Endothelial cell of umbilical vein (primary cell): ENCODE measurements around the gene SLMAP. TPM values are rescaled to one million over a fixed set of nuclear protein-coding genes. Genes with fewer than 3 reads are reported as not detected.
"Not testable (repeated sequence)": the region's sequence is repeated elsewhere in the genome, so short reads cannot be mapped to it uniquely, and the experiment has no call there.

ENCODE experiments used
- BruUV-seq: library from RNA; stranded (reverse); fragments of 400-500 nt; replicated peaks from 2 replicates; lab custom pipeline; 2021; lab: Mats Ljungman, UMichigan
- CTCF ChIA-PET: fragments of 300-600, 350-600 bp; sonication (Branson Sonifier 250); formaldehyde crosslinking; loops from one replicate; lab custom pipeline; 2021; ENCODE audit warnings: antibody characterized with exemption, inconsistent platforms; lab: Charles Lee
- POLR2A ChIA-PET: fragments of 300-600, 350-600 bp; sonication (Branson Sonifier 250); formaldehyde crosslinking; loops from one replicate; lab custom pipeline; 2021; ENCODE audit warnings: antibody characterized with exemption, inconsistent platforms; lab: Charles Lee
- DNase-seq: peaks from one replicate; pipeline ENCODE4 v3.0.0-alpha.2; 2011; ENCODE audit warnings: low read depth, low spot score
- FAIRE-seq: peaks from 2 replicates; lab custom pipeline; 2011; peaks lifted over from hg19 to GRCh38; lab: Jason Lieb, UNC
- H2AFZ ChIP-seq: 2 replicates; pipeline ENCODE4 v1.6.0; 2012; ENCODE audit warnings: low read depth, low read length, control low read depth, inconsistent platforms
- H3K27ac ChIP-seq: 2 replicates; pipeline ENCODE4 v1.5.1; 2011; ENCODE audit warnings: low read depth, mild to moderate bottlenecking, control low read depth, low read length, moderate library complexity; ENCODE audit not compliant: insufficient read depth
- H3K27me3 ChIP-seq, 2 experiments: 2 replicates each; pipeline versions ENCODE4 v1.6.0 to v1.6.1; 2011; ENCODE audit warnings: low read length in 2 of 2, mixed read lengths in 1 of 2; ENCODE audit not compliant: control insufficient read depth in 2 of 2, insufficient read depth in 2 of 2
- H3K36me3 ChIP-seq, 2 experiments: 2 replicates in 1 of 2; 3 replicates in 1 of 2; pipeline ENCODE4 v1.5.1; 2011; ENCODE audit warnings: low read length in 2 of 2, mild to moderate bottlenecking in 1 of 2, moderate library complexity in 1 of 2; ENCODE audit not compliant: control insufficient read depth in 2 of 2, insufficient read depth in 2 of 2; ENCODE audit errors: extremely low read depth in 1 of 2
- H3K4me1 ChIP-seq: 3 replicates; pipeline ENCODE4 v1.5.1; 2011; ENCODE audit warnings: mild to moderate bottlenecking, low read length; ENCODE audit not compliant: control insufficient read depth, insufficient read depth; ENCODE audit errors: extremely low read depth
- H3K4me2 ChIP-seq: 2 replicates; pipeline ENCODE4 v1.6.1; 2011; ENCODE audit warnings: low read length, control low read depth, mixed read lengths; ENCODE audit not compliant: insufficient read depth
- H3K4me3 ChIP-seq, 3 experiments: fragments of 200-600 bp in 1 of 3; sonication (generic), shearing (Covaris generic) in 1 of 3; replicated peaks in 1 of 3; 2 replicates each; pipeline ENCODE4 v1.5.1; 2011 to 2016; ENCODE audit warnings: control low read depth in 3 of 3, low read length in 3 of 3, mild to moderate bottlenecking in 2 of 3, inconsistent platforms in 1 of 3, low read depth in 1 of 3, moderate library complexity in 1 of 3; ENCODE audit not compliant: insufficient read depth in 1 of 3
- H3K79me2 ChIP-seq: 2 replicates; pipeline ENCODE4 v1.6.0; 2012; ENCODE audit warnings: low read length, inconsistent platforms; ENCODE audit not compliant: control insufficient read depth, insufficient read depth
- H3K9ac ChIP-seq: replicated peaks from 2 replicates; pipeline ENCODE3; 2011; ENCODE audit warnings: low read length, control low read depth; ENCODE audit not compliant: insufficient read depth; ENCODE audit errors: extremely low read depth
- H3K9me1 ChIP-seq: replicated peaks from 3 replicates; pipeline ENCODE4 v1.6.0; 2011; ENCODE audit warnings: mild to moderate bottlenecking, low read length; ENCODE audit not compliant: control insufficient read depth, insufficient read depth; ENCODE audit errors: extremely low read depth
- H3K9me3 ChIP-seq: replicated peaks from 2 replicates; pipeline ENCODE4 v1.5.1; 2012; ENCODE audit warnings: low read length, inconsistent platforms; ENCODE audit not compliant: control insufficient read depth, insufficient read depth
- H4K20me1 ChIP-seq: replicated peaks from 2 replicates; pipeline ENCODE3; 2011; ENCODE audit warnings: mild to moderate bottlenecking, low read length; ENCODE audit not compliant: control insufficient read depth, insufficient read depth; ENCODE audit errors: extremely low read depth
- FOS ChIP-seq: IDR thresholded peaks from 2 replicates; pipeline ENCODE4 v1.6.1; 2011; ENCODE audit warnings: mild to moderate bottlenecking, low read length, moderate library complexity, borderline replicate concordance; ENCODE audit not compliant: insufficient read depth
- MYC ChIP-seq: IDR thresholded peaks from one replicate; pipeline ENCODE4 v1.6.1; 2011; ENCODE audit warnings: mild to moderate bottlenecking, low read depth, low read length
- POLR2A ChIP-seq: IDR thresholded peaks from 2 replicates; pipeline ENCODE4 v1.6.1; 2012; ENCODE audit warnings: low read depth, mild to moderate bottlenecking, control low read depth, low read length
- dilution Hi-C: fragments of 300-500 bp; cut with MboI; formaldehyde crosslinking; loops from one replicate; pipeline ENCODE4 v1.15.0; 2019; ENCODE audit warnings: low sequenced_read_pairs; ENCODE audit not compliant: extremely low pct_ligation_motif_present
- intact Hi-C: fragments of 100-400 bp; cut with micrococcal nuclease; formaldehyde crosslinking; loops from one replicate; pipeline ENCODE4 v1.10.0; 2022
- polyA plus RNA-seq, 4 experiments: library from polyadenylated mRNA; depleted of rRNA in 3 of 4; stranded (reverse) in 3 of 4; unstranded in 1 of 4; fragments of >200 nt; gene quantifications; 2 replicates each; pipeline versions ENCODE4 v1.2.1 to v1.2.3, GENCODE V29; 2011 to 2012; ENCODE audit warnings: missing spikeins in 1 of 4
- total RNA-seq: library from RNA; stranded (reverse); gene quantifications from 2 replicates; pipeline ENCODE4 v1.2.3, GENCODE V29; 2021
- TF ChIP-seq, protein P1 (sequence below), 2 donors: IDR thresholded peaks; 1 replicate in 1 of 2; 2 replicates in 1 of 2; pipeline ENCODE4 v1.5.1; 2011; ENCODE audit warnings: low read length in 2 of 2, mild to moderate bottlenecking in 2 of 2, moderate library complexity in 2 of 2, control low read depth in 1 of 2, inconsistent platforms in 1 of 2, low read depth in 1 of 2; ENCODE audit not compliant: insufficient read depth in 1 of 2; ENCODE audit errors: extremely low read depth in 1 of 2

The SLMAP gene
- total and polyA plus RNA-seq, 2 donors (not counting 3 experiments of a cell fraction or from before 2014, with no cell fraction given) = 9.8 to 54.7 TPM

DNA sequence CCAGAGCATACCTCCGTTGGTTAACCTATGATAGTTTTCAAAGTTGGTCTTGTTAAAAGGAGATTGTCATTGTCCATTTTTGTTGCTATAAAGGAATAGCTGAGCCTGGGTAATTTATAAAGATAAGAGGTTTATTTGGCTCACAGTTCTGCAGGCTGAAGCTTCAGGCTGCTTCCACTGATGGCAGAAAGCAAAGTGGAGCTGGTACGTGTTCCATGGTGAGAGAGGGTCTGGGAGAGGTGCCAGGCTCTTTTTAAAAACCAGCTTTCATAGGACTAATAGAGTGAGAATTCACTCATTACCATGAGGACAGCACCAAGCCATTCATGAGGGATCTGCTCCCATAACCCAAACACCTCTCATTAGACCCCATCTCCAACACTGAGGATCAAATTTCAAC lies 107.3 kb downstream of the SLMAP start:
- H2AFZ ChIP-seq = no peak overlapping the region
- POLR2A ChIA-PET = no interaction called here
- no peaks in the 10 kb centered on the region for H3K27me3 ChIP-seq
- H3K9ac ChIP-seq = no peak overlapping the region
- dilution Hi-C loops = no loop called here
- intact Hi-C loops = loop anchor here (5.0 to 10.0 kb wide), 2 partner anchors 144 to 251 kb away; partner anchors contain the start of gene FLNB
- H3K4me2 ChIP-seq = no peak overlapping the region
- no peaks in the 10 kb centered on the region for H3K9me3 ChIP-seq
- H3K27ac ChIP-seq = no peak overlapping the region
- FAIRE-seq = no peak
- no TSS peak for BruUV-seq
- no peak for DNase-seq
- TF ChIP-seq POLR2A (no peak), FOS (no peak)
- H3K9me1 ChIP-seq = no peaks in the 10 kb centered on the region
- peaks cover 0 to 3% of the 10 kb centered on the region in 2 experiments for H3K36me3 ChIP-seq
- no peaks in the 10 kb centered on the region for H4K20me1 ChIP-seq
- CTCF ChIA-PET = interaction anchor here (0.9 to 3.2 kb wide), 3 partner anchors 11 to 436 kb away, joined by 3 to 12 read pairs (median 3); no protein-coding TSS in a partner anchor
- no peaks in the 10 kb centered on the region for H3K79me2 ChIP-seq
- H3K4me1 ChIP-seq = no peaks in the 10 kb centered on the region
- no peak overlapping the region for H3K4me3 ChIP-seq

DNA sequence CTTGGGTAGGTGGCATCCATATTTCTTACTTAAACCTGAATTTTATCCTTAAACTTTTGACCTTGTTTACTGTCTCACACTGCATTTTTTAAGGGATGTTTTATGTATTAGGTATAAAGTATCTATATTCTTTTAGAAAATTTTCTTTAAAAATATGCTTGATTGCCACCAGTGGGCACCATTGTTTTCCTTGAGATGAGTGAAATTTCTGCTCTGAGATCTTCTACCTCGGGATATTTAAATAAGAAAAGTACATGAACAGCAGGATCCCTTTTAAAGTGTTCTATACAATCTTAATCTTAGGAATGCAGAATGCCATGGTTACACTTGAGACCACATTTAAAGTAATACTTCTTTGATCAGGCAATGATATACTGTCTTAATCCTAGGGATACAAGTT lies 108.7 kb downstream of the SLMAP start:
- POLR2A ChIA-PET = no interaction called here
- no TSS peak for BruUV-seq
- no peak overlapping the region for H3K4me3 ChIP-seq
- CTCF ChIA-PET = interaction anchor here (0.8 to 3.2 kb wide), 7 partner anchors 9 to 467 kb away, joined by 3 to 12 read pairs (median 5); no protein-coding TSS in a partner anchor
- no peak overlapping the region for H3K27ac ChIP-seq
- DNase-seq = peak; percentile 47
- FAIRE-seq = no peak
- no peaks in the 10 kb centered on the region for H3K79me2 ChIP-seq
- no peaks in the 10 kb centered on the region for H3K27me3 ChIP-seq
- TF ChIP-seq MYC = no peak
- TF ChIP-seq, protein P1, sequence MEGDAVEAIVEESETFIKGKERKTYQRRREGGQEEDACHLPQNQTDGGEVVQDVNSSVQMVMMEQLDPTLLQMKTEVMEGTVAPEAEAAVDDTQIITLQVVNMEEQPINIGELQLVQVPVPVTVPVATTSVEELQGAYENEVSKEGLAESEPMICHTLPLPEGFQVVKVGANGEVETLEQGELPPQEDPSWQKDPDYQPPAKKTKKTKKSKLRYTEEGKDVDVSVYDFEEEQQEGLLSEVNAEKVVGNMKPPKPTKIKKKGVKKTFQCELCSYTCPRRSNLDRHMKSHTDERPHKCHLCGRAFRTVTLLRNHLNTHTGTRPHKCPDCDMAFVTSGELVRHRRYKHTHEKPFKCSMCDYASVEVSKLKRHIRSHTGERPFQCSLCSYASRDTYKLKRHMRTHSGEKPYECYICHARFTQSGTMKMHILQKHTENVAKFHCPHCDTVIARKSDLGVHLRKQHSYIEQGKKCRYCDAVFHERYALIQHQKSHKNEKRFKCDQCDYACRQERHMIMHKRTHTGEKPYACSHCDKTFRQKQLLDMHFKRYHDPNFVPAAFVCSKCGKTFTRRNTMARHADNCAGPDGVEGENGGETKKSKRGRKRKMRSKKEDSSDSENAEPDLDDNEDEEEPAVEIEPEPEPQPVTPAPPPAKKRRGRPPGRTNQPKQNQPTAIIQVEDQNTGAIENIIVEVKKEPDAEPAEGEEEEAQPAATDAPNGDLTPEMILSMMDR (IDR thresholded peaks at IDR 0.05; ENCODE audit: extremely low read depth in 1 of 2, insufficient read depth in 1 of 2, low read depth in 1 of 2, low read length in 2 of 2) = peak; percentile 16 to 22
- no peaks in the 10 kb centered on the region for H3K9me3 ChIP-seq
- H3K4me2 ChIP-seq = no peak overlapping the region
- dilution Hi-C loops = no loop called here
- peaks cover 0 to 2% of the 10 kb centered on the region in 2 experiments for H3K36me3 ChIP-seq
- intact Hi-C loops = loop anchor here (5.0 to 10.0 kb wide), 3 partner anchors 47 to 250 kb away; partner anchors contain the start of gene FLNB
- no peaks in the 10 kb centered on the region for H3K9me1 ChIP-seq
- no peak overlapping the region for H2AFZ ChIP-seq
- H3K9ac ChIP-seq = no peak overlapping the region
- H4K20me1 ChIP-seq = no peaks in the 10 kb centered on the region
- no peaks in the 10 kb centered on the region for H3K4me1 ChIP-seq

DNA sequence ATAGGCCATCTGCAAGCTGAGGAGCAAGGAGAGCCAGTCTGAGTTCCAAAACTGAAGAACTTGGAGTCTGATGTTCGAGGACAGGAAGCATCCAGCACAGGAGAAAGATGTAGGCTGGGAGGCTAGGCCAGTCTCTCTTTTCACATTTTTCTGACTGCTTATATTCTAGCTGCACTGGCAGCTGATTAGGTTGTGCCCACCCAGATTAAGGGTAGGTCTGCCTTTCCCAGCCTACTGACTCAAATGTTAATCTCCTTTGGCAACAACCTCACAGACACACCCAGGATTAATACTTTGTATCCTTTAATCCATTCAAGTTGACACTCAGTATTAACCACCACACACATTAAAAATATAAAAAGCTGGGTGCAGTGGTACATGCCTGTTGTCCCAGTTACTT lies 113.0 kb downstream of the SLMAP start:
- CTCF ChIA-PET = interaction anchor here (0.6 kb wide), 1 partner anchor 308 kb away, joined by 3 read pairs; no protein-coding TSS in a partner anchor
- H3K4me1 ChIP-seq, BruUV-seq, POLR2A ChIA-PET, H3K9ac ChIP-seq, H4K20me1 ChIP-seq, H3K79me2 ChIP-seq, DNase-seq, H3K27me3 ChIP-seq, H3K9me1 ChIP-seq, H3K9me3 ChIP-seq, H3K36me3 ChIP-seq, H3K4me2 ChIP-seq, H3K27ac ChIP-seq, H2AFZ ChIP-seq, FAIRE-seq, H3K4me3 ChIP-seq, dilution Hi-C loops: not testable (repeated sequence)
- intact Hi-C loops = loop anchor here (5.0 to 10.0 kb wide), 2 partner anchors 43 to 246 kb away; no protein-coding TSS in a partner anchor
